CD4-positive, alpha-beta T cell (primary cell): Measurements from ENCODE around the gene ZNF330. TPM values are rescaled to one million over a fixed set of nuclear protein-coding genes. Genes with fewer than 3 reads are reported as not detected.

ENCODE experiments used
- ATAC-seq: fragments of 200-7000 bp; cut with Tn5 transposase; one replicate; pipeline ENCODE4 v1.10.0; 2022; ENCODE audit warnings: mild to moderate bottlenecking; ENCODE audit not compliant: poor library complexity
- CTCF ChIA-PET: fragments of 350-600 bp; sonication (Branson Sonifier 250); formaldehyde crosslinking; loops from one replicate; lab custom pipeline; 2021; ENCODE audit warnings: antibody characterized with exemption, inconsistent platforms; lab: Charles Lee
- POLR2A ChIA-PET: fragments of 350-600 bp; sonication (Branson Sonifier 250); formaldehyde crosslinking; loops from one replicate; lab custom pipeline; 2021; ENCODE audit warnings: antibody characterized with exemption, inconsistent platforms; lab: Charles Lee
- DNase-seq, 14 experiments: peaks; one replicate each; pipeline ENCODE4 v3.0.0-alpha.2; 2013 to 2020; ENCODE audit warnings: mixed read lengths in 2 of 14
- H3K27ac ChIP-seq, 2 donors: one replicate each; pipeline versions ENCODE4 v1.5.1 to v1.7.0; 2013; ENCODE audit warnings: low read length in 2 of 2, low read depth in 1 of 2, mild to moderate bottlenecking in 1 of 2
- H3K27me3 ChIP-seq, 2 experiments: 1 replicate in 1 of 2; 2 replicates in 1 of 2; pipeline versions ENCODE4 v1.6.1 to v1.7.0; 2013; ENCODE audit warnings: low read length in 2 of 2, control low read depth in 1 of 2, mild to moderate bottlenecking in 1 of 2, moderate library complexity in 1 of 2; ENCODE audit not compliant: insufficient read depth in 2 of 2, control insufficient read depth in 1 of 2
- H3K36me3 ChIP-seq: one replicate; pipeline ENCODE4 v1.6.1; 2013; ENCODE audit warnings: low read length, control low read depth; ENCODE audit not compliant: insufficient read depth
- H3K4me1 ChIP-seq: one replicate; pipeline ENCODE4 v1.6.1; 2013; ENCODE audit warnings: low read length, control low read depth; ENCODE audit not compliant: insufficient read depth
- H3K4me3 ChIP-seq: one replicate; pipeline ENCODE4 v1.5.1; 2013; ENCODE audit warnings: mild to moderate bottlenecking, low read length, moderate library complexity
- H3K9me3 ChIP-seq, 2 experiments: 1 replicate in 1 of 2; 2 replicates in 1 of 2; pipeline versions ENCODE4 v1.6.1 to v1.7.0; 2013; ENCODE audit warnings: low read length in 2 of 2, mild to moderate bottlenecking in 2 of 2, control low read depth in 1 of 2, moderate library complexity in 1 of 2; ENCODE audit not compliant: control insufficient read depth in 1 of 2, insufficient read depth in 1 of 2
- H3K27ac Mint-ChIP-seq: one replicate; pipeline ENCODE4 v1.8.0; 2020; ENCODE audit warnings: mixed read lengths
- H3K27me3 Mint-ChIP-seq: one replicate; pipeline ENCODE4 v1.8.0; 2021; ENCODE audit warnings: mixed read lengths
- H3K36me3 Mint-ChIP-seq: one replicate; pipeline ENCODE4 v1.8.0; 2021; ENCODE audit warnings: low read depth, mixed read lengths
- H3K4me1 Mint-ChIP-seq: one replicate; pipeline ENCODE4 v1.8.0; 2021; ENCODE audit warnings: low read depth, mixed read lengths
- H3K4me3 Mint-ChIP-seq: one replicate; pipeline ENCODE4 v1.8.0; 2020; ENCODE audit warnings: mild to moderate bottlenecking, mixed read lengths
- H3K9me3 Mint-ChIP-seq: one replicate; pipeline ENCODE4 v1.8.0; 2020; ENCODE audit warnings: mixed read lengths
- intact Hi-C, 2 experiments: fragments of 100-400 bp; cut with DNase I in 1 of 2; cut with micrococcal nuclease in 1 of 2; formaldehyde crosslinking; loops; one replicate each; pipeline versions ENCODE4 v1.15.1 to v1.9.0; 2023 to 2025; cut with DNase I, micrococcal nuclease
- total RNA-seq, 174 experiments: library from RNA in 2 of 174; stranded (reverse) in 2 of 174; gene quantifications; one replicate each; pipeline ENCODE4 v1.2.3 and lab custom pipeline; 2021 to 2026
- TF ChIP-seq, protein P1 (sequence below): fragments of 200-600 bp; IDR thresholded peaks from one replicate; pipeline ENCODE4 v1.8.0; 2022; ENCODE audit warnings: antibody characterized with exemption, mild to moderate bottlenecking

ZNF330 gene
- total RNA-seq, 2 experiments from 2014 or later: 41.1 to 43.8 TPM

DNA sequence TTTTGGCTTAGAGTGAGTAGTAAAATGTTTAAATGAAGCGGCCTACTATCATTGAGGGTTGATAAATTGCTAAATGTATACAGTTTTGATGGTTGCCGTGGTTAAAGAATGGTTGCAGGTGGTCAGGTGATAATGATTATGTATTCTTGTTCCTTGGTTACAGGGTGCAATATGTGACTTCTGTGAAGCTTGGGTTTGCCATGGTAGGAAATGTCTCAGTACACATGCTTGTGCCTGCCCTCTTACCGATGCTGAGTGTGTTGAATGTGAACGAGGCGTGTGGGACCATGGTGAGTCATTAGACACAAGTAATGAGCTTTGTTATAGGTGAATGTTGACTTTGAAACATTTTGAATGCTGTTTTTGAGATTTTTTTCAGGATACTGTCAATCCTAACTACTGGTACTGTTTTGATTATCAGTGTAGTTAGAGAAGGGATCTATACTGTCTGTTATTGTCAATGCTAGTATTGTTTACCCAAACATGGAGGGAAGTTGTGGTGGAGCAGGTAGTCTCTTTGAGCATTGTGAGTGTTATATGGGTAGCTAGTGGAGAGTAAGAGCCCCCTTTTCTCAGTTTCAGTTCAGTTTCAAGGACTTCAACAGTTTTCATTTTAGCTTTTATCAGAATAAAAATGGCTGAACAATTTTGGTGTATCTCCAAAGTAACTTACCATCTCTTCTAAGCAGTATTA is 8.9 kb downstream of the ZNF330 start:
- no peaks in the 10 kb centered on the region for H3K27me3 ChIP-seq
- H3K4me3 ChIP-seq: no peak overlapping the region
- H3K36me3 ChIP-seq: peaks cover 90% of the 10 kb centered on the region
- CTCF ChIA-PET: no interaction called here
- intact Hi-C loops: loop anchor here in 1 of 2 experiments (10.0 kb wide), 3 partner anchors 705 to 1615 kb away; partner anchors contain the start of genes ELMOD2, INPP4B and SCOC
- Mint-ChIP-seq H3K27me3 (no peaks in the 10 kb centered on the region), H3K4me1 (peaks cover 15% of the 10 kb centered on the region), H3K9me3 (no peaks in the 10 kb centered on the region), H3K36me3 (peaks cover 86% of the 10 kb centered on the region), H3K27ac (no peak overlapping the region), H3K4me3 (no peak overlapping the region)
- TF ChIP-seq, protein P1, sequence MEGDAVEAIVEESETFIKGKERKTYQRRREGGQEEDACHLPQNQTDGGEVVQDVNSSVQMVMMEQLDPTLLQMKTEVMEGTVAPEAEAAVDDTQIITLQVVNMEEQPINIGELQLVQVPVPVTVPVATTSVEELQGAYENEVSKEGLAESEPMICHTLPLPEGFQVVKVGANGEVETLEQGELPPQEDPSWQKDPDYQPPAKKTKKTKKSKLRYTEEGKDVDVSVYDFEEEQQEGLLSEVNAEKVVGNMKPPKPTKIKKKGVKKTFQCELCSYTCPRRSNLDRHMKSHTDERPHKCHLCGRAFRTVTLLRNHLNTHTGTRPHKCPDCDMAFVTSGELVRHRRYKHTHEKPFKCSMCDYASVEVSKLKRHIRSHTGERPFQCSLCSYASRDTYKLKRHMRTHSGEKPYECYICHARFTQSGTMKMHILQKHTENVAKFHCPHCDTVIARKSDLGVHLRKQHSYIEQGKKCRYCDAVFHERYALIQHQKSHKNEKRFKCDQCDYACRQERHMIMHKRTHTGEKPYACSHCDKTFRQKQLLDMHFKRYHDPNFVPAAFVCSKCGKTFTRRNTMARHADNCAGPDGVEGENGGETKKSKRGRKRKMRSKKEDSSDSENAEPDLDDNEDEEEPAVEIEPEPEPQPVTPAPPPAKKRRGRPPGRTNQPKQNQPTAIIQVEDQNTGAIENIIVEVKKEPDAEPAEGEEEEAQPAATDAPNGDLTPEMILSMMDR: no peak
- no peak for ATAC-seq
- POLR2A ChIA-PET: no interaction called here
- no peak for DNase-seq
- H3K27ac ChIP-seq: no peak overlapping the region
- H3K4me1 ChIP-seq: no peaks in the 10 kb centered on the region
- H3K9me3 ChIP-seq: no peaks in the 10 kb centered on the region

DNA sequence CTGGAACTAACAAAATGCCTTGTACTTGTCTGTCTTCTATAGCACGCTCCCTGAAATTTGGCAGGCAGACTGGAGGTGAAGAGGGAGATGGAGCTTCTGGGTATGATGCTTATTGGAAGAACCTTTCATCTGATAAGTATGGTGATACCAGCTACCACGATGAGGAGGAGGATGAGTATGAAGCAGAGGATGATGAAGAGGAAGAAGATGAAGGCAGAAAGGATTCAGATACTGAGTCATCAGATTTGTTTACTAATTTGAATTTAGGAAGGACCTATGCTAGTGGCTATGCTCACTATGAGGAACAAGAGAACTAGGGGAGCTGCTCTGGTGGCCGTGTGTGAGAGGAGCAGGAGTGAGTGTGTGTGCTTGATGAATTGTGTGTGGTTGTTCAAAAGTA is 13.0 kb downstream of the ZNF330 start:
- CTCF ChIA-PET: no interaction called here
- POLR2A ChIA-PET: no interaction called here
- Mint-ChIP-seq H3K9me3 (no peaks in the 10 kb centered on the region), H3K27ac (no peak overlapping the region), H3K36me3 (peaks cover 50% of the 10 kb centered on the region), H3K4me3 (no peak overlapping the region), H3K27me3 (no peaks in the 10 kb centered on the region), H3K4me1 (peaks cover 4% of the 10 kb centered on the region)
- ATAC-seq (no peak), DNase-seq (no peak)
- Histone ChIP-seq H3K4me1 (no peaks in the 10 kb centered on the region), H3K4me3 (no peak overlapping the region), H3K36me3 (peaks cover 61% of the 10 kb centered on the region), H3K27me3 (no peaks in the 10 kb centered on the region), H3K9me3 (no peaks in the 10 kb centered on the region), H3K27ac (no peak overlapping the region)
- intact Hi-C loops: no loop called here
- TF ChIP-seq, protein P1: no peak

DNA sequence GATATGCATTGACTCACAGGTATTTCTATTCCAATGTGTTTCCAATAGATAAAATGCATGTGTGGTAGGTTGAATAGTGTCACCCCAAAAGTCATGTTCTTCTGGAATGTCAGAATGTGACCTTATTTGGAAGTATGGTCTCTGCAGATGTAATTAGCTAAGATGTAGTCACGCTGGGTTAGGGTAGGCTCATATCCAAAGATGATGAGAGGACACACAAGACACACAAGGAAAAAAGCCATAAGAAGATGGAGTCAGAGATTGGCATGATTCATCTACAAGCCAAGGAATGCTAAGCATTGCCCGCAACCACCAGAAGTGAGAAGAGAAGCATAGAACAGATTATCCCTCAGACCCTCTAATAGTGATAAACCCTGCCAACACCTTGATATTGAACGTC is 17.5 kb downstream of the ZNF330 start:
- Mint-ChIP-seq H3K4me1 (no peaks in the 10 kb centered on the region), H3K4me3 (no peak overlapping the region), H3K36me3 (peaks cover 14% of the 10 kb centered on the region), H3K27me3 (no peaks in the 10 kb centered on the region), H3K27ac (no peak overlapping the region), H3K9me3 (no peaks in the 10 kb centered on the region)
- Histone ChIP-seq H3K4me1 (no peaks in the 10 kb centered on the region), H3K9me3 (no peaks in the 10 kb centered on the region), H3K36me3 (peaks cover 17% of the 10 kb centered on the region), H3K27me3 (no peaks in the 10 kb centered on the region), H3K27ac (no peak overlapping the region), H3K4me3 (no peak overlapping the region)
- TF ChIP-seq, protein P1: no peak
- CTCF ChIA-PET: no interaction called here
- intact Hi-C loops: no loop called here
- DNase-seq (no peak), ATAC-seq (no peak)
- POLR2A ChIA-PET: no interaction called here
